Tibial artery (tissue), 4 donors: ENCODE measurements around the gene NCAPD3.
"Not testable (repeated sequence)": the region's sequence is repeated elsewhere in the genome, so short reads cannot be mapped to it uniquely, and the experiment has no call there.

Source experiments
- DNase-seq, 2 donors: peaks; one replicate each; pipeline ENCODE4 v3.0.0-alpha.2; 2019
- H3K27ac ChIP-seq, 2 donors: fragments of 200-600 bp; sonication (generic) in 1 of 2; 1 replicate in 1 of 2; 2 replicates in 1 of 2; pipeline ENCODE4 v1.5.1; 2018 to 2019; ENCODE audit warnings: mild to moderate bottlenecking in 1 of 2
- H3K27me3 ChIP-seq, 2 donors: fragments of 200-600 bp; sonication (generic) in 1 of 2; one replicate each; pipeline versions ENCODE4 v1.5.1 to v1.6.0; 2016 to 2019
- H3K36me3 ChIP-seq, 3 donors: fragments of 200-600 bp; sonication (generic) in 2 of 3; one replicate each; pipeline ENCODE4 v1.5.1; 2016 to 2019; ENCODE audit warnings: mild to moderate bottlenecking in 2 of 3
- H3K4me1 ChIP-seq, 4 donors: fragments of 200-600 bp; sonication (generic) in 2 of 4; 1 replicate in 3 of 4; 2 replicates in 1 of 4; pipeline ENCODE4 v1.5.1; 2016 to 2019
- H3K4me3 ChIP-seq, 2 donors: fragments of 200-600 bp; sonication (generic) in 1 of 2; 1 replicate in 1 of 2; 2 replicates in 1 of 2; pipeline ENCODE4 v1.5.1; 2018 to 2019; ENCODE audit warnings: mild to moderate bottlenecking in 2 of 2
- H3K9me3 ChIP-seq, 3 donors: fragments of 200-600 bp; sonication (generic) in 1 of 3; one replicate each; pipeline ENCODE4 v1.5.1; 2016 to 2019
- CTCF ChIP-seq, 2 experiments: fragments of 200-600 bp in 1 of 2; fragments of 450-650 bp in 1 of 2; IDR thresholded peaks; one replicate each; pipeline ENCODE4 v1.5.1; 2017 to 2019; ENCODE audit warnings: antibody characterized with exemption in 2 of 2, mild to moderate bottlenecking in 1 of 2, moderate library complexity in 1 of 2
- intact Hi-C: fragments of 100-400 bp; cut with DNase I; formaldehyde crosslinking; loops from one replicate; pipeline ENCODE4 v1.15.0; 2023; ENCODE audit warnings: low total_unique reads

NCAPD3 gene

GRCh38 chr11:134257101-134257500 lies 33.3 kb upstream of the NCAPD3 start:
- Histone ChIP-seq H3K27me3 (no peaks in the 10 kb centered on the region), H3K4me1 (peaks cover 0 to 23% (median 14%) of the 10 kb centered on the region in 4 donors), H3K27ac (no peak overlapping the region), H3K4me3 (no peak overlapping the region), H3K9me3 (no peaks in the 10 kb centered on the region), H3K36me3 (peaks cover 37 to 58% (median 49%) of the 10 kb centered on the region in 3 donors)
- TF ChIP-seq CTCF (IDR thresholded peaks at IDR 0.05), result no peak
- no peak for DNase-seq
- intact Hi-C loops, result no loop called here

GRCh38 chr11:134255184-134255561 lies 31.4 kb upstream of the NCAPD3 start:
- H3K27me3 ChIP-seq, intact Hi-C loops: not testable (repeated sequence)
- peaks cover 21 to 49% (median 30%) of the 10 kb centered on the region in 3 donors for H3K36me3 ChIP-seq

GRCh38 chr11:134254433-134255183 lies 30.8 kb upstream of the NCAPD3 start:
- no peak for TF ChIP-seq CTCF (IDR thresholded peaks at IDR 0.05)
- H3K27me3 ChIP-seq, result no peaks in the 10 kb centered on the region
- DNase-seq, result no peak
- intact Hi-C loops, result no loop called here
- H3K4me3 ChIP-seq, result peak overlapping the region; percentile 77 to 97
- H3K27ac ChIP-seq, result no peak overlapping the region
- peaks cover 21 to 49% (median 30%) of the 10 kb centered on the region in 3 donors for H3K36me3 ChIP-seq
- H3K9me3 ChIP-seq, result no peaks in the 10 kb centered on the region
- H3K4me1 ChIP-seq, result peaks cover 0 to 30% (median 22%) of the 10 kb centered on the region in 4 donors

More at GRCh38 chr11:134255184-134255561, 31.4 kb upstream of the NCAPD3 start:
- H3K27ac ChIP-seq, DNase-seq, H3K9me3 ChIP-seq, H3K4me3 ChIP-seq: not testable (repeated sequence)
- peaks cover 0 to 30% (median 22%) of the 10 kb centered on the region in 4 donors for H3K4me1 ChIP-seq

- Histone ChIP-seq H3K4me3 (peak within 1 kb of the TSS; percentile 77 to 97), H3K9me3 (no peaks in the 10 kb centered on the region), H3K4me1 (peaks cover 0 to 30% (median 22%) of the 10 kb centered on the region in 4 donors), H3K27ac (peak within 1 kb of the TSS; percentile 73 to 74), H3K27me3 (no peaks in the 10 kb centered on the region), H3K36me3 (peaks cover 22 to 49% (median 29%) of the 10 kb centered on the region in 3 donors)
- intact Hi-C loops, result loop anchor here (2.0 kb wide), 1 partner anchor 29 kb away; the partner anchor contains the start of gene VPS26B
- DNase-seq, result peak; percentile 96 to 98
- peak; percentile 34 to 55 for TF ChIP-seq CTCF (IDR thresholded peaks at IDR 0.05)
These were observed 29.6 kb upstream of the NCAPD3 start, which contains the start of the genes ACAD8 and THYN1 for GRCh38 chr11:134253188-134253993. Gene ACAD8 (plus strand): TSS chr11:134253568. CDS start chr11:134253601, 33 bp downstream. Gene THYN1 (minus strand): TSS chr11:134253352. CDS start chr11:134252882, 470 bp downstream.

GRCh38 chr11:134252346-134253187 lies 28.8 kb upstream of the NCAPD3 start:
- peak overlapping the region; percentile 73 to 74 for H3K27ac ChIP-seq
- TF ChIP-seq CTCF (IDR thresholded peaks at IDR 0.05), result no peak
- H3K9me3 ChIP-seq, result no peaks in the 10 kb centered on the region
- H3K4me3 ChIP-seq, result peak overlapping the region; percentile 77 to 97
- H3K36me3 ChIP-seq, result peaks cover 27 to 49% (median 31%) of the 10 kb centered on the region in 3 donors
- H3K4me1 ChIP-seq, result peaks cover 0 to 30% (median 22%) of the 10 kb centered on the region in 4 donors
- intact Hi-C loops, result loop anchor here (2.0 kb wide), 1 partner anchor 28 kb away; the partner anchor contains the start of gene VPS26B
- DNase-seq, result peak in 1 of 2 donors; percentile 36
- H3K27me3 ChIP-seq, result no peaks in the 10 kb centered on the region
